Measurements from ENCODE around the gene EPHB1. TPM values are rescaled to one million over a fixed set of nuclear protein-coding genes. Genes with fewer than 3 reads are reported as not detected.
"Not testable (repeated sequence)": the region's sequence is repeated elsewhere in the genome, so short reads cannot be mapped to it uniquely, and the experiment has no call there.

The EPHB1 gene
- total and polyA plus RNA-seq, 2 experiments from 2014 or later = 0.45 to 1.7 TPM

DNA sequence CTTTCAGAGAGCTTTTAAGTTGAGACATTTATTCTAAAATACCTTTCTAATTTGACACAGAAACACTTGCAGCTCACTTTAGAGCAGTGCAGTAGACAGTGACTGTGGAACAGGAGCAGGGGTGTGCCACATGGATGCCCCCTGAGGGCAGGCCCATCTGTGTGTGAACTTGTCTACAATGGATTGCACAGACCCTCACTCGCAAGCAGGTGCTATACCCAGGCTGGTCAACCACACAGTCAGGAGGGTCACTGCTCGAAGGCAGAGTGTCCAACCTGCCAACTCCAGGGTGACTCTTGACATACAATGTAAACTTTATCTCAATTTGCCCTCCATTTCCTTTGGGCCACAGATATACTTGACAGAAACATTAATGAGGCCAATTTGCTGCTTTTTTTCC, 437.2 kb downstream of the EPHB1 start:
- no peak overlapping the region for H3K27ac ChIP-seq
- no peak overlapping the region for H3K4me3 ChIP-seq
- no peak for TF ChIP-seq CTCF (IDR thresholded peaks at IDR 0.05; ENCODE audit: low read depth, low read length)
- no peaks in the 10 kb centered on the region for H3K36me3 ChIP-seq
- H3K9me3 ChIP-seq (ENCODE audit: low read depth) = no peaks in the 10 kb centered on the region
- H3K4me1 ChIP-seq (ENCODE audit: low read depth) = no peaks in the 10 kb centered on the region
- DNase-seq (ENCODE audit: low read depth in 1 of 2, low spot score in 1 of 2) = no peak
- H3K27me3 ChIP-seq = no peaks in the 10 kb centered on the region

- H3K4me3 ChIP-seq = not testable (repeated sequence)
Measured at GRCh38 chr3:135233476-135233875, 438.4 kb downstream of the EPHB1 start.

DNA sequence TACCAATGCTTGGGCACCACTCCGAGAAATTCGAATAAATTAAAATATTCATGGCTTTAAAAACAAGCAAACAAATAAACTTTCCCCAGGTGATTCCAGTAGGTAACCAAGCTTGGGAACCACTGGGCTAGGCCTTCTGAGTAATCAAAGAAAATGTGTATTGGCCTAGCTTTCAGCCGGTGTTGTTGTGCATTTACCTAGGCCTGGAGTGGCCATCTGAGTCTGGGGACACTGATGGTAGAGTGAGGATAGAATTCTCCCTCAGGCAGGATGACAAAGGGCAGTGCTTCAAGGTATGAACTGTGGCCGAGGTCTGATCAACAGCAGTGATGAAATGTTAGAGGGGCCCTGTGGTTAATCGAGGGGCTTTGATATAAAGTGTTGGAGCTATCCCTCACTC, 440.5 kb downstream of the EPHB1 start:
- no peaks in the 10 kb centered on the region for H3K36me3 ChIP-seq
- no peak overlapping the region for H3K27ac ChIP-seq
- no peak for DNase-seq (ENCODE audit: low read depth in 1 of 2, low spot score in 1 of 2)
- H3K4me1 ChIP-seq (ENCODE audit: low read depth) = no peaks in the 10 kb centered on the region
- H3K27me3 ChIP-seq = no peaks in the 10 kb centered on the region
- H3K4me3 ChIP-seq = no peak overlapping the region
- no peaks in the 10 kb centered on the region for H3K9me3 ChIP-seq (ENCODE audit: low read depth)
- TF ChIP-seq CTCF (IDR thresholded peaks at IDR 0.05; ENCODE audit: low read depth, low read length) = no peak

More at GRCh38 chr3:135233476-135233875, 438.4 kb downstream of the EPHB1 start:
- not testable (repeated sequence) for H3K36me3 ChIP-seq; H3K27me3 ChIP-seq; H3K9me3 ChIP-seq (ENCODE audit: low read depth); DNase-seq (ENCODE audit: low read depth in 1 of 2, low spot score in 1 of 2); H3K27ac ChIP-seq; H3K4me1 ChIP-seq (ENCODE audit: low read depth)

- no peak for TF ChIP-seq CTCF (IDR thresholded peaks at IDR 0.05; ENCODE audit: low read depth, low read length)
- H3K27me3 ChIP-seq = no peaks in the 10 kb centered on the region
- DNase-seq (ENCODE audit: low read depth in 1 of 2, low spot score in 1 of 2) = no peak
- no peaks in the 10 kb centered on the region for H3K36me3 ChIP-seq
- no peaks in the 10 kb centered on the region for H3K9me3 ChIP-seq (ENCODE audit: low read depth)
- no peak overlapping the region for H3K27ac ChIP-seq
- no peaks in the 10 kb centered on the region for H3K4me1 ChIP-seq (ENCODE audit: low read depth)
- no peak overlapping the region for H3K4me3 ChIP-seq
Measured at GRCh38 chr3:135237371-135238143, 442.5 kb downstream of the EPHB1 start.

- no peaks in the 10 kb centered on the region for H3K9me3 ChIP-seq (ENCODE audit: low read depth)
- no peaks in the 10 kb centered on the region for H3K27me3 ChIP-seq
- no peak overlapping the region for H3K4me3 ChIP-seq
- no peak for DNase-seq (ENCODE audit: low read depth in 1 of 2, low spot score in 1 of 2)
- H3K27ac ChIP-seq = no peak overlapping the region
- no peak for TF ChIP-seq CTCF (IDR thresholded peaks at IDR 0.05; ENCODE audit: low read depth, low read length)
- no peaks in the 10 kb centered on the region for H3K4me1 ChIP-seq (ENCODE audit: low read depth)
- no peaks in the 10 kb centered on the region for H3K36me3 ChIP-seq
Measured at GRCh38 chr3:135238236-135238830, 443.3 kb downstream of the EPHB1 start.

GRCh38 chr3:135238871-135239614, 444.0 kb downstream of the EPHB1 start:
- no peak overlapping the region for H3K27ac ChIP-seq
- H3K27me3 ChIP-seq = no peaks in the 10 kb centered on the region
- no peak for DNase-seq (ENCODE audit: low read depth in 1 of 2, low spot score in 1 of 2)
- H3K36me3 ChIP-seq = no peaks in the 10 kb centered on the region
- no peak for TF ChIP-seq CTCF (IDR thresholded peaks at IDR 0.05; ENCODE audit: low read depth, low read length)
- H3K4me3 ChIP-seq = no peak overlapping the region
- no peaks in the 10 kb centered on the region for H3K9me3 ChIP-seq (ENCODE audit: low read depth)
- no peaks in the 10 kb centered on the region for H3K4me1 ChIP-seq (ENCODE audit: low read depth)

Measured in cardiac muscle cell (in vitro differentiated cells and primary cell).